Fibroblast of lung (primary cell): Measurements from ENCODE around the gene ST6GALNAC1. TPM values are rescaled to one million over a fixed set of nuclear protein-coding genes. Genes with fewer than 3 reads are reported as not detected.

ENCODE experiments used
- DNase-seq, 2 donors: peaks; one replicate each; pipeline versions ENCODE4 v3.0.0 to v3.0.0-alpha.2; 2010; ENCODE audit warnings: low read depth in 2 of 2
- H2AFZ ChIP-seq: 2 replicates; pipeline ENCODE4 v1.5.1; 2012; ENCODE audit warnings: low read length, control low read depth, inconsistent platforms
- H3K27ac ChIP-seq: 2 replicates; pipeline ENCODE4 v1.5.1; 2011; ENCODE audit warnings: low read length, control low read depth; ENCODE audit not compliant: insufficient read depth
- H3K27me3 ChIP-seq: 2 replicates; pipeline ENCODE4 v1.5.1; 2011; ENCODE audit warnings: mild to moderate bottlenecking, low read length; ENCODE audit not compliant: control insufficient read depth, insufficient read depth
- H3K36me3 ChIP-seq: 2 replicates; pipeline ENCODE4 v1.5.1; 2011; ENCODE audit warnings: low read length; ENCODE audit not compliant: control insufficient read depth, insufficient read depth
- H3K4me1 ChIP-seq: 2 replicates; pipeline ENCODE4 v1.5.1; 2011; ENCODE audit warnings: low read length; ENCODE audit not compliant: control insufficient read depth, insufficient read depth; ENCODE audit errors: extremely low read depth
- H3K4me2 ChIP-seq: 2 replicates; pipeline ENCODE4 v1.5.1; 2011; ENCODE audit warnings: low read length, control low read depth; ENCODE audit not compliant: insufficient read depth; ENCODE audit errors: extremely low read depth
- H3K4me3 ChIP-seq, 4 experiments: fragments of 200-600 bp in 1 of 4; sonication (generic) in 1 of 4; replicated peaks in 1 of 4; 2 replicates each; pipeline ENCODE4 v1.5.1; 2011 to 2016; ENCODE audit warnings: low read length in 4 of 4, low read depth in 3 of 4, mild to moderate bottlenecking in 3 of 4, control low read depth in 2 of 4, inconsistent platforms in 1 of 4, mixed read lengths in 1 of 4; ENCODE audit not compliant: insufficient read depth in 1 of 4; ENCODE audit errors: control extremely low read depth in 1 of 4
- H3K79me2 ChIP-seq: 2 replicates; pipeline ENCODE4 v1.5.1; 2012; ENCODE audit warnings: mild to moderate bottlenecking, low read length, inconsistent platforms; ENCODE audit not compliant: control insufficient read depth, insufficient read depth
- H3K9ac ChIP-seq: 2 replicates; pipeline ENCODE4 v1.5.1; 2011; ENCODE audit warnings: mild to moderate bottlenecking, low read length, control low read depth; ENCODE audit not compliant: insufficient read depth
- H3K9me3 ChIP-seq: 2 replicates; pipeline ENCODE4 v1.5.1; 2012; ENCODE audit warnings: low read depth, low read length; ENCODE audit not compliant: control insufficient read depth, insufficient read depth
- H4K20me1 ChIP-seq: 2 replicates; pipeline ENCODE4 v1.5.1; 2011; ENCODE audit warnings: low read length; ENCODE audit not compliant: control insufficient read depth, insufficient read depth; ENCODE audit errors: extremely low read depth
- CTCF ChIP-seq, 2 donors: IDR thresholded peaks in 1 of 2; conservative IDR thresholded peaks in 1 of 2; 1 replicate in 1 of 2; 2 replicates in 1 of 2; pipeline ENCODE4 v1.5.1; 2011 to 2012; ENCODE audit warnings: low read length in 2 of 2, control low read depth in 1 of 2, inconsistent platforms in 1 of 2, low read depth in 1 of 2, mild to moderate bottlenecking in 1 of 2
- EZH2 ChIP-seq: IDR thresholded peaks from 2 replicates; pipeline ENCODE4 v1.5.1; 2012; ENCODE audit warnings: low read length, control low read depth, mild to moderate bottlenecking; ENCODE audit errors: missing control alignments
- polyA plus RNA-seq, 2 donors: library from polyadenylated mRNA; depleted of rRNA in 1 of 2; stranded (reverse) in 1 of 2; unstranded in 1 of 2; fragments of >200 nt; gene quantifications; 2 replicates each; pipeline ENCODE4 v1.2.1, GENCODE V29; 2011 to 2012; ENCODE audit warnings: missing spikeins in 1 of 2
- total RNA-seq: library from RNA; depleted of rRNA; stranded (reverse); fragments of >200 nt; gene quantifications from 2 replicates; pipeline ENCODE4 v1.2.1, GENCODE V29; 2014

ST6GALNAC1 gene
- total and polyA plus RNA-seq, 2 donors (not counting 1 experiment from before 2014, with no cell fraction given): not detected

DNA sequence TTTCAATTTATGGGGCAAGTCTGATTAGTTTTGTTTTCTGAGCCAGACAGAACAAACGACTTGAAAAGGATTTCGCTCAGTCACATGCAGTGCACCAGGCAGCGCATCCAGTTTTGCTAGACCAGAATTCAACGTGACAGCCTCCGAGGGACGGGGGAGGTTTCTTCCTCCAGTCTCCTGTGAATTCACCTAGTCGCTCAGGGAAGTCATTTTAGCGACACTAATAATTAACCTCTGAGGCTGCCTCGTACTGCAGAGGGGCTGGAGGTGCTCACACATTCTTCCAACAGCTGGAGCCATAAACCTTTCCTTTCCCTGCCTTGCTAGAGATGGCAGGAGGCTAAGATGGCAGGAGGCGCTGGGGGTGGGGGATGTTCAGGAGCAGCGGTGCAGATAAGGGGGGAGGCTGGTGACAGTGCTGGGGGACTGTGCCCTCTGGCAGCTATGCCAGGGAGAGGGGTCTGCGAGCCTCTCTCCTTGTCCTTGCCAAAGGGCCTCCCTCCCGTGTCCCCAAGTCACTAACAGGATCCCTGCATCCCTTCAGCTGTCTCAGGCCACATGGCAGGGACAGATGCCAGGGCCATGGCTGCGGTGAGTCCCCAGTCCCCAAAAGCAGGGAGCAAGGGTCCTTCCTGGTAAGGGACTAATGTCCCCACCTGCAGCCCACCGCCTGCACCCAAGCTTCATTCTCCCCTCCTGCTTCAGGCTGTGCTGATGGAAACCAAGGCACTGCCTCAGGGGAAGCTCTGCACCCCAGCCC is 43.2 kb upstream of the ST6GALNAC1 start:
- TF ChIP-seq EZH2 (no peak), CTCF (conservative IDR thresholded peaks at IDR 0.05 in 1 of 2, IDR thresholded peaks at IDR 0.05 in 1 of 2; ENCODE audit: low read depth in 1 of 2, low read length in 2 of 2) (no peak)
- Histone ChIP-seq H3K36me3 (peaks cover 16% of the 10 kb centered on the region), H3K4me3 (no peak overlapping the region), H3K27ac (no peak overlapping the region), H3K4me1 (peaks cover 20% of the 10 kb centered on the region), H3K27me3 (no peaks in the 10 kb centered on the region), H3K4me2 (no peak overlapping the region), H3K79me2 (peaks cover 14% of the 10 kb centered on the region), H3K9me3 (no peaks in the 10 kb centered on the region), H4K20me1 (no peaks in the 10 kb centered on the region), H3K9ac (no peak overlapping the region), H2AFZ (no peak overlapping the region)
- DNase-seq: no peak

DNA sequence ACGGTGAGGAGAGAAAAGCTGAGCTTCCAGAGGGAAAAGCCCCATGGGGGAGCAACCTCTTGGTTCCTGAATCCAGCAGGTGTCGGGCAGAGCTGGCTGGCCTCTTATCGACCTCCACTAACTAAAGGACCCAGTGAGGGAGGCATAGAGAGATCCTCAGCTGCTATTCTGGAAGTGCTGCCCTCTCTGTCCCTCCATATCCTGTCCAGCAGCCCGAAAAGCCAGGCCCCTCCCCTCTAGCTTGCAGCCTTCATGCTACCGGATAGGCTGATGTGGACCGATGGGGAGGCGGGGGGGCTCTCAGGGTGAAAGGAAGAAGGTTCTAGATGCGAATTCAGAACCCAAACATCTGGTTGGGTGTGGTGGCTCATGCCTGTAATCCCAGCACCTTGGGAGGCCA is 42.3 kb upstream of the ST6GALNAC1 start:
- no peak overlapping the region for H3K27ac ChIP-seq
- no peak overlapping the region for H3K4me3 ChIP-seq
- no peak for TF ChIP-seq EZH2
- TF ChIP-seq CTCF (conservative IDR thresholded peaks at IDR 0.05 in 1 of 2, IDR thresholded peaks at IDR 0.05 in 1 of 2; ENCODE audit: low read depth in 1 of 2, low read length in 2 of 2): no peak
- no peak overlapping the region for H3K9ac ChIP-seq
- H3K79me2 ChIP-seq: peaks cover 7% of the 10 kb centered on the region
- no peaks in the 10 kb centered on the region for H3K9me3 ChIP-seq
- H3K4me2 ChIP-seq: no peak overlapping the region
- no peak for DNase-seq
- H3K4me1 ChIP-seq: peaks cover 20% of the 10 kb centered on the region
- no peaks in the 10 kb centered on the region for H4K20me1 ChIP-seq
- peaks cover 18% of the 10 kb centered on the region for H3K36me3 ChIP-seq
- H2AFZ ChIP-seq: no peak overlapping the region
- no peaks in the 10 kb centered on the region for H3K27me3 ChIP-seq

- Histone ChIP-seq H3K4me1 (peaks cover 20% of the 10 kb centered on the region), H3K36me3 (peaks cover 18% of the 10 kb centered on the region), H3K9ac (no peak overlapping the region), H4K20me1 (no peaks in the 10 kb centered on the region), H3K27me3 (no peaks in the 10 kb centered on the region), H2AFZ (no peak overlapping the region), H3K79me2 (peaks cover 7% of the 10 kb centered on the region), H3K4me3 (no peak overlapping the region), H3K9me3 (no peaks in the 10 kb centered on the region), H3K27ac (no peak overlapping the region), H3K4me2 (no peak overlapping the region)
- DNase-seq: no peak
- TF ChIP-seq CTCF (conservative IDR thresholded peaks at IDR 0.05 in 1 of 2, IDR thresholded peaks at IDR 0.05 in 1 of 2; ENCODE audit: low read depth in 1 of 2, low read length in 2 of 2) (no peak), EZH2 (no peak)
Measured at GRCh38 chr17:76685366-76685765, 41.8 kb upstream of the ST6GALNAC1 start.
